Trophoblast cell (in vitro differentiated cells and primary cell): Measurements from ENCODE around the gene NSRP1.

ENCODE experiments used
- DNase-seq, 2 donors: peaks; one replicate each; pipeline ENCODE4 v3.0.0-alpha.2; 2016
- H2AFZ ChIP-seq: 2 replicates; pipeline ENCODE4 v1.6.1; 2013; ENCODE audit warnings: low read length, moderate library complexity, mild to moderate bottlenecking; ENCODE audit not compliant: insufficient read depth, poor library complexity
- H2AK5ac ChIP-seq: 2 replicates; pipeline ENCODE4 v1.6.1; 2013; ENCODE audit warnings: mild to moderate bottlenecking, low read length
- H2BK120ac ChIP-seq: 2 replicates; pipeline ENCODE4 v1.6.1; 2013; ENCODE audit warnings: low read length, mild to moderate bottlenecking, moderate library complexity; ENCODE audit not compliant: insufficient read depth, poor library complexity
- H2BK12ac ChIP-seq: 2 replicates; pipeline ENCODE4 v1.6.1; 2013; ENCODE audit warnings: mild to moderate bottlenecking, low read length, moderate library complexity
- H2BK5ac ChIP-seq: 2 replicates; pipeline ENCODE4 v1.6.1; 2013; ENCODE audit warnings: low read length, low read depth, moderate library complexity, mild to moderate bottlenecking; ENCODE audit not compliant: poor library complexity
- H3K14ac ChIP-seq: 2 replicates; pipeline ENCODE4 v1.6.1; 2013; ENCODE audit warnings: mild to moderate bottlenecking, low read length
- H3K18ac ChIP-seq: 2 replicates; pipeline ENCODE4 v1.6.1; 2013; ENCODE audit warnings: mild to moderate bottlenecking, low read length
- H3K23ac ChIP-seq: 2 replicates; pipeline ENCODE4 v1.6.1; 2013; ENCODE audit warnings: low read length
- H3K27ac ChIP-seq: 2 replicates; pipeline ENCODE4 v1.5.1; 2013; ENCODE audit warnings: low read depth, mild to moderate bottlenecking, inconsistent platforms, low read length, moderate library complexity
- H3K27me3 ChIP-seq: 2 replicates; pipeline ENCODE4 v1.6.1; 2013; ENCODE audit warnings: inconsistent platforms, mild to moderate bottlenecking, low read length, moderate library complexity; ENCODE audit not compliant: insufficient read depth
- H3K36me3 ChIP-seq, 2 experiments: 1 replicate in 1 of 2; 2 replicates in 1 of 2; pipeline ENCODE4 v1.6.1; 2013; ENCODE audit warnings: low read length in 2 of 2, mild to moderate bottlenecking in 2 of 2, moderate library complexity in 1 of 2; ENCODE audit not compliant: insufficient read depth in 2 of 2, control insufficient read depth in 1 of 2
- H3K4ac ChIP-seq: 2 replicates; pipeline ENCODE4 v1.6.1; 2013; ENCODE audit warnings: low read depth, mild to moderate bottlenecking, low read length, moderate library complexity
- H3K4me1 ChIP-seq, 2 experiments: 1 replicate in 1 of 2; 2 replicates in 1 of 2; pipeline ENCODE4 v1.6.1; 2013; ENCODE audit warnings: low read length in 2 of 2, mild to moderate bottlenecking in 2 of 2, moderate library complexity in 1 of 2; ENCODE audit not compliant: insufficient read depth in 2 of 2, control insufficient read depth in 1 of 2
- H3K4me2 ChIP-seq: 2 replicates; pipeline ENCODE4 v1.6.1; 2013; ENCODE audit warnings: inconsistent platforms, mild to moderate bottlenecking, low read length, moderate library complexity
- H3K4me3 ChIP-seq: 2 replicates; pipeline ENCODE4 v1.5.1; 2013; ENCODE audit warnings: mild to moderate bottlenecking, low read depth, low read length, inconsistent platforms
- H3K79me1 ChIP-seq: one replicate; pipeline ENCODE4 v1.6.1; 2013; ENCODE audit warnings: low read length
- H3K79me2 ChIP-seq: 2 replicates; pipeline ENCODE4 v1.6.1; 2013; ENCODE audit warnings: low read length, mild to moderate bottlenecking; ENCODE audit not compliant: control insufficient read depth, insufficient read depth, poor library complexity
- H3K9ac ChIP-seq: 2 replicates; pipeline ENCODE4 v1.6.1; 2013; ENCODE audit warnings: mild to moderate bottlenecking, low read length
- H3K9me3 ChIP-seq: 2 replicates; pipeline ENCODE4 v1.6.1; 2013; ENCODE audit warnings: low read depth, mild to moderate bottlenecking, control low read depth, inconsistent platforms, low read length; ENCODE audit not compliant: insufficient read depth
- H4K12ac ChIP-seq: 2 replicates; pipeline ENCODE4 v1.6.1; 2013; ENCODE audit warnings: low read depth, mild to moderate bottlenecking, low read length, moderate library complexity
- H4K8ac ChIP-seq: 2 replicates; pipeline ENCODE4 v1.6.1; 2013; ENCODE audit warnings: low read depth, mild to moderate bottlenecking, low read length, moderate library complexity
- H4K91ac ChIP-seq: one replicate; pipeline ENCODE4 v1.6.1; 2013; ENCODE audit warnings: low read depth, mild to moderate bottlenecking, low read length, moderate library complexity
- WGBS: extraction: QIAGEN DNeasy Blood & Tissue Kit; methylation state at CpG from one replicate; pipeline ENCODE4 v1.1.7; 2013; ENCODE audit warnings: missing lambda C conversion rate; ENCODE audit not compliant: insufficient read length, insufficient coverage; ENCODE audit errors: extremely low coverage; 5-methylcytosine and 5-hydroxymethylcytosine counted together

Gene NSRP1

GRCh38 chr17:30220414-30220813 is 103.8 kb downstream of the NSRP1 start:
- WGBS = no CpG with 5 or more reads among the region's 5 CpGs
- Histone ChIP-seq H2BK12ac (no peak overlapping the region), H3K27ac (no peak overlapping the region), H2BK5ac (no peak overlapping the region), H3K79me2 (no peaks in the 10 kb centered on the region), H3K36me3 (no peaks in the 10 kb centered on the region), H4K8ac (no peak overlapping the region), H3K18ac (no peak overlapping the region), H3K4ac (no peak overlapping the region), H3K4me1 (peaks cover 9% of the 10 kb centered on the region in 2 experiments), H3K14ac (no peak overlapping the region), H2BK120ac (no peak overlapping the region), H3K9ac (no peak overlapping the region), H4K91ac (no peak overlapping the region), H3K27me3 (no peaks in the 10 kb centered on the region), H3K23ac (no peak overlapping the region), H3K79me1 (peaks cover 2% of the 10 kb centered on the region), H3K4me2 (no peak overlapping the region), H3K4me3 (no peak overlapping the region), H3K9me3 (no peaks in the 10 kb centered on the region), H2AFZ (no peak overlapping the region), H2AK5ac (no peak overlapping the region), H4K12ac (no peak overlapping the region)
- DNase-seq = no peak

- Histone ChIP-seq H3K4ac (no peak overlapping the region), H3K79me2 (no peaks in the 10 kb centered on the region), H3K9me3 (no peaks in the 10 kb centered on the region), H2AK5ac (no peak overlapping the region), H3K9ac (no peak overlapping the region), H3K4me2 (no peak overlapping the region), H2BK120ac (no peak overlapping the region), H4K12ac (no peak overlapping the region), H3K4me3 (no peak overlapping the region), H2BK5ac (no peak overlapping the region), H4K8ac (no peak overlapping the region), H3K79me1 (peaks cover 4% of the 10 kb centered on the region), H3K27me3 (no peaks in the 10 kb centered on the region), H3K18ac (no peak overlapping the region), H3K27ac (no peak overlapping the region), H4K91ac (no peak overlapping the region), H3K36me3 (no peaks in the 10 kb centered on the region), H3K14ac (no peak overlapping the region), H3K4me1 (peaks cover 12 to 13% of the 10 kb centered on the region in 2 experiments), H3K23ac (no peak overlapping the region), H2AFZ (no peak overlapping the region), H2BK12ac (no peak overlapping the region)
- no CpG with 5 or more reads among the region's 10 CpGs for WGBS
- DNase-seq = no peak
Measured at GRCh38 chr17:30221346-30221745, 104.7 kb downstream of the NSRP1 start.

GRCh38 chr17:30222251-30222650 is 105.6 kb downstream of the NSRP1 start:
- Histone ChIP-seq H2AK5ac (no peak overlapping the region), H3K9me3 (no peaks in the 10 kb centered on the region), H3K23ac (no peak overlapping the region), H3K79me1 (peaks cover 4% of the 10 kb centered on the region), H3K14ac (no peak overlapping the region), H3K18ac (no peak overlapping the region), H2BK120ac (no peak overlapping the region), H3K79me2 (no peaks in the 10 kb centered on the region), H3K9ac (no peak overlapping the region), H3K4me3 (no peak overlapping the region), H3K36me3 (no peaks in the 10 kb centered on the region), H3K27me3 (no peaks in the 10 kb centered on the region), H2BK12ac (no peak overlapping the region), H2BK5ac (no peak overlapping the region), H4K8ac (no peak overlapping the region), H4K12ac (no peak overlapping the region), H3K4ac (no peak overlapping the region), H3K4me2 (no peak overlapping the region), H2AFZ (no peak overlapping the region), H4K91ac (no peak overlapping the region), H3K4me1 (peaks cover 15% of the 10 kb centered on the region in 2 experiments), H3K27ac (no peak overlapping the region)
- no peak for DNase-seq
- no CpG with 5 or more reads among the region's 4 CpGs for WGBS

GRCh38 chr17:30222721-30223175 is 106.1 kb downstream of the NSRP1 start:
- H3K9ac ChIP-seq = no peak overlapping the region
- no peak overlapping the region for H2BK5ac ChIP-seq
- H2AK5ac ChIP-seq = no peak overlapping the region
- peaks cover 4% of the 10 kb centered on the region for H3K79me1 ChIP-seq
- no peak overlapping the region for H3K4ac ChIP-seq
- H3K4me3 ChIP-seq = no peak overlapping the region
- no CpG with 5 or more reads among the region's 13 CpGs for WGBS
- H3K36me3 ChIP-seq = no peaks in the 10 kb centered on the region
- no peak overlapping the region for H2BK12ac ChIP-seq
- H3K14ac ChIP-seq = no peak overlapping the region
- peaks cover 15% of the 10 kb centered on the region in 2 experiments for H3K4me1 ChIP-seq
- no peak overlapping the region for H2BK120ac ChIP-seq
- no peaks in the 10 kb centered on the region for H3K27me3 ChIP-seq
- H2AFZ ChIP-seq = no peak overlapping the region
- H4K12ac ChIP-seq = no peak overlapping the region
- no peaks in the 10 kb centered on the region for H3K9me3 ChIP-seq
- H3K4me2 ChIP-seq = no peak overlapping the region
- H3K79me2 ChIP-seq = no peaks in the 10 kb centered on the region
- H4K8ac ChIP-seq = no peak overlapping the region
- no peak for DNase-seq
- no peak overlapping the region for H3K23ac ChIP-seq
- no peak overlapping the region for H3K27ac ChIP-seq
- no peak overlapping the region for H4K91ac ChIP-seq
- no peak overlapping the region for H3K18ac ChIP-seq
